ENCODE data around the gene SUMO2. TPM values are rescaled to one million over a fixed set of nuclear protein-coding genes. Genes with fewer than 3 reads are reported as not detected.

Gene SUMO2
- total and polyA plus RNA-seq, 2 of the 13 experiments (the other 11 are each of a cell fraction or from before 2014, with no cell fraction given) = 337 to 553 TPM

DNA sequence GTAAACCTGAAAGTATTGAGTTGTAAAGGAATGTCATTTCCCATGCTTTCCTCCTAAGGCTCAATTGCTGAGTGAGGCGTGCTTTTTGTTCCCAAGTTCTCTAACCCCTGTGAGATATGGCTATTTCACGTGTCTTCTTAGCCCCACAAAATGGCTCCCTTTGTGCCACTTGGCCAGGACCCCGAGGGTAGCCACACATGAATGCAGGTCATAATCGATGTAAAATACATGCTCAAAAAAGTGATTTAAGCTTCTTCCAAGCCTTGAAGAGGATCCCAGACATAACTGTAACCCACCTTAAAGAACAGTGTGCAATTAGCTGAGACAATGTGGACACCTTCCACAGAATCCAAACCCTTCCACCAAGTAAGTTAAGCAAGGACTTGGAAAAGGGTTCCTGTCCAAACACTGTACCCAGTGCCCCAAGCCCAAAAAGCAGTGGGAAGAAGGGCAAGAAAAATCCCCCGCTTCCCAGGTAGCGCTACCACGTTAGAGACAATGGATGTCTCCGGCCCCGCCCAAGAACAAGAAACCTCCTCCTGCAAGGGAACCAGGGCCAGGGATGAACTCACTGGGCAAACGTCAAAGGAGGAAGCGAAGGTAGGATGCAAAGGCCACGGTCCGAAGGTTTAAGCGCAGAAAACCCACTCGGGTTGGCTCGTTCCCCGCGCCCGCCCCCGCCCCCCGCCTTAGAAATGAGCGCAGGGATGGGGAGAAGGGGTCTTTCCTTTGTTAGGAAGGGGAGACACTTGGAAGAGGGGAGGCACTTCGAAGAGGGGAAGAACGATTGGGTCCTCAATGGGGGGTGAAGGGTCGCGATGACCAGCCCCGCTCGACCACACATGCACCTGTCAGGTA, 29.6 kb downstream of the SUMO2 start (continued):
- TF ChIP-seq, protein P1, sequence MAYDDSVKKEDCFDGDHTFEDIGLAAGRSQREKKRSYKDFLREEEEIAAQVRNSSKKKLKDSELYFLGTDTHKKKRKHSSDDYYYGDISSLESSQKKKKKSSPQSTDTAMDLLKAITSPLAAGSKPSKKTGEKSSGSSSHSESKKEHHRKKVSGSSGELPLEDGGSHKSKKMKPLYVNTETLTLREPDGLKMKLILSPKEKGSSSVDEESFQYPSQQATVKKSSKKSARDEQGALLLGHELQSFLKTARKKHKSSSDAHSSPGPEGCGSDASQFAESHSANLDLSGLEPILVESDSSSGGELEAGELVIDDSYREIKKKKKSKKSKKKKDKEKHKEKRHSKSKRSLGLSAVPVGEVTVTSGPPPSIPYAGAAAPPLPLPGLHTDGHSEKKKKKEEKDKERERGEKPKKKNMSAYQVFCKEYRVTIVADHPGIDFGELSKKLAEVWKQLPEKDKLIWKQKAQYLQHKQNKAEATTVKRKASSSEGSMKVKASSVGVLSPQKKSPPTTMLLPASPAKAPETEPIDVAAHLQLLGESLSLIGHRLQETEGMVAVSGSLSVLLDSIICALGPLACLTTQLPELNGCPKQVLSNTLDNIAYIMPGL (CRISPR knock-in tag; IDR thresholded peaks at IDR 0.05; ENCODE audit: borderline replicate concordance in 1 of 2, low read depth in 1 of 2) = peak in 1 of 2 experiments; percentile 38; a peak in 2 of 4 replicates
- TF ChIP-seq KMT2A (CRISPR knock-in tag; IDR thresholded peaks at IDR 0.05) (0 out of 2 replicates have a peak, but pooled peaks have one; percentile 1), ZNF230 (CRISPR knock-in tag; IDR thresholded peaks at IDR 0.05) (no peak), ELF3 (CRISPR knock-in tag; IDR thresholded peaks at IDR 0.05) (no peak), GATAD2A (CRISPR knock-in tag; IDR thresholded peaks at IDR 0.05) (no peak; the same call in 1 of the 2 replicates), CAMTA2 (CRISPR knock-in tag; IDR thresholded peaks at IDR 0.05; ENCODE audit: borderline replicate concordance) (no peak), ZNF17 (CRISPR knock-in tag; IDR thresholded peaks at IDR 0.05) (no peak), HOXA5 (CRISPR knock-in tag; IDR thresholded peaks at IDR 0.05) (no peak), KAT8 (CRISPR knock-in tag; IDR thresholded peaks at IDR 0.05) (peak; percentile 42; the same call in 1 of the 2 replicates), ZNF570 (CRISPR knock-in tag; IDR thresholded peaks at IDR 0.05; ENCODE audit: borderline replicate concordance) (no peak), RBFOX2 (IDR thresholded peaks at IDR 0.05; ENCODE audit: low read depth, low read length) (0 out of 2 replicates have a peak, but pooled peaks have one; percentile 28), KDM3A (CRISPR knock-in tag; IDR thresholded peaks at IDR 0.05; ENCODE audit: low read depth) (no peak), TOPORS (CRISPR knock-in tag; IDR thresholded peaks at IDR 0.05) (no peak), ZNF382 (CRISPR knock-in tag; IDR thresholded peaks at IDR 0.05; ENCODE audit: borderline replicate concordance) (no peak), ZFP41 (CRISPR knock-in tag; IDR thresholded peaks at IDR 0.05; ENCODE audit: borderline replicate concordance) (no peak; the same call in 1 of the 2 replicates), ZNF564 (CRISPR knock-in tag; IDR thresholded peaks at IDR 0.05) (no peak), ZSCAN31 (CRISPR knock-in tag; IDR thresholded peaks at IDR 0.05; ENCODE audit: low read depth) (no peak), CBX1 (IDR thresholded peaks at IDR 0.05; ENCODE audit: low read depth) (no peak), SALL1 (CRISPR knock-in tag; IDR thresholded peaks at IDR 0.05) (no peak), YEATS4 (CRISPR knock-in tag; IDR thresholded peaks at IDR 0.05; ENCODE audit: borderline replicate concordance) (no peak)
- TF ChIP-seq, protein P2, sequence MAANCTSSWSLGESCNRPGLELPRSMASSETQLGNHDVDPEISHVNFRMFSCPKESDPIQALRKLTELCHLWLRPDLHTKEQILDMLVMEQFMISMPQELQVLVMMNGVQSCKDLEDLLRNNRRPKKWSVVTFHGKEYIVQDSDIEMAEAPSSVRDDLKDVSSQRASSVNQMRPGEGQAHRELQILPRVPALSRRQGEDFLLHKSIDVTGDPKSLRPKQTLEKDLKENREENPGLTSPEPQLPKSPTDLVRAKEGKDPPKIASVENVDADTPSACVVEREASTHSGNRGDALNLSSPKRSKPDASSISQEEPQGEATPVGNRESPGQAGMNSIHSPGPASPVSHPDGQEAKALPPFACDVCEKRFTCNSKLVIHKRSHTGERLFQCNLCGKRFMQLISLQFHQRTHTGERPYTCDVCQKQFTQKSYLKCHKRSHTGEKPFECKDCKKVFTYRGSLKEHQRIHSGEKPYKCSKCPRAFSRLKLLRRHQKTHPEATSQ (CRISPR knock-in tag; IDR thresholded peaks at IDR 0.05; ENCODE audit: borderline replicate concordance) = no peak
- TF ChIP-seq, protein P3, sequence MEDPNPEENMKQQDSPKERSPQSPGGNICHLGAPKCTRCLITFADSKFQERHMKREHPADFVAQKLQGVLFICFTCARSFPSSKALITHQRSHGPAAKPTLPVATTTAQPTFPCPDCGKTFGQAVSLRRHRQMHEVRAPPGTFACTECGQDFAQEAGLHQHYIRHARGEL (CRISPR knock-in tag; IDR thresholded peaks at IDR 0.05) = no peak
- TF ChIP-seq, protein P4, sequence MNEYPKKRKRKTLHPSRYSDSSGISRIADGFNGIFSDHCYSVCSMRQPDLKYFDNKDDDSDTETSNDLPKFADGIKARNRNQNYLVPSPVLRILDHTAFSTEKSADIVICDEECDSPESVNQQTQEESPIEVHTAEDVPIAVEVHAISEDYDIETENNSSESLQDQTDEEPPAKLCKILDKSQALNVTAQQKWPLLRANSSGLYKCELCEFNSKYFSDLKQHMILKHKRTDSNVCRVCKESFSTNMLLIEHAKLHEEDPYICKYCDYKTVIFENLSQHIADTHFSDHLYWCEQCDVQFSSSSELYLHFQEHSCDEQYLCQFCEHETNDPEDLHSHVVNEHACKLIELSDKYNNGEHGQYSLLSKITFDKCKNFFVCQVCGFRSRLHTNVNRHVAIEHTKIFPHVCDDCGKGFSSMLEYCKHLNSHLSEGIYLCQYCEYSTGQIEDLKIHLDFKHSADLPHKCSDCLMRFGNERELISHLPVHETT (CRISPR knock-in tag; conservative IDR thresholded peaks at IDR 0.05) = no peak
- TF ChIP-seq, protein P5, sequence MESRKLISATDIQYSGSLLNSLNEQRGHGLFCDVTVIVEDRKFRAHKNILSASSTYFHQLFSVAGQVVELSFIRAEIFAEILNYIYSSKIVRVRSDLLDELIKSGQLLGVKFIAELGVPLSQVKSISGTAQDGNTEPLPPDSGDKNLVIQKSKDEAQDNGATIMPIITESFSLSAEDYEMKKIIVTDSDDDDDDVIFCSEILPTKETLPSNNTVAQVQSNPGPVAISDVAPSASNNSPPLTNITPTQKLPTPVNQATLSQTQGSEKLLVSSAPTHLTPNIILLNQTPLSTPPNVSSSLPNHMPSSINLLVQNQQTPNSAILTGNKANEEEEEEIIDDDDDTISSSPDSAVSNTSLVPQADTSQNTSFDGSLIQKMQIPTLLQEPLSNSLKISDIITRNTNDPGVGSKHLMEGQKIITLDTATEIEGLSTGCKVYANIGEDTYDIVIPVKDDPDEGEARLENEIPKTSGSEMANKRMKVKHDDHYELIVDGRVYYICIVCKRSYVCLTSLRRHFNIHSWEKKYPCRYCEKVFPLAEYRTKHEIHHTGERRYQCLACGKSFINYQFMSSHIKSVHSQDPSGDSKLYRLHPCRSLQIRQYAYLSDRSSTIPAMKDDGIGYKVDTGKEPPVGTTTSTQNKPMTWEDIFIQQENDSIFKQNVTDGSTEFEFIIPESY (CRISPR knock-in tag; IDR thresholded peaks at IDR 0.05) = no peak

Measured in HepG2 (cell line).